Measurements from ENCODE around the gene DYNLL2. TPM values are rescaled to one million over a fixed set of nuclear protein-coding genes. Genes with fewer than 3 reads are reported as not detected.

The DYNLL2 gene
- polyA plus RNA-seq, 3 donors: 0.30 to 9.9 (median 0.42) TPM

DNA sequence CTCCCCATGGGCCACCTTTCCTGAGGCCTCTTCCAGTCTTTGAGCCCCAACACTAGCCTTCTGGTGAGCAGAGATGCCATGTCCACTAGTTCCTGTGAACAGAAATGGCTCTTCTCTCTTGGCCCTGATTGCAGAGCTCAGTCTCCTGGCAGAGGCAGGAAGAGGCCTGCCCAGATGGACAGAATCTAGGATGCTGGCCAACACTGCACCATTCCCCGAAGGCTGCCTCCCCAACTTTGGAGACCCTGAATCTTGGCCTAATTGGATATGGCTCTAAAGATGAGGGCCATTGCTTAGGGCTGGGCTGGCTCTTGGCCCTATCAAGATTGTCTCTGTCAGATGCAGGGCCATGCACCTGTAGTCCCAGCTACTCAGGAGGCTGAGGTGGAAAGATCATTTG, 18.0 kb upstream of the DYNLL2 start:
- H3K4me2 ChIP-seq (replicated peaks; ENCODE audit: extremely low read depth, low read length, poor library complexity, severe bottlenecking): no peak overlapping the region
- DNase-seq: no peak
- no peak overlapping the region for H3K27ac ChIP-seq (ENCODE audit: low read depth in 1 of 2, low read length in 2 of 2)
- no peak overlapping the region for H2AFZ ChIP-seq (ENCODE audit: insufficient read depth, low read depth, low read length, poor library complexity, severe bottlenecking)
- H3K9me3 ChIP-seq (replicated peaks in 1 of 2; ENCODE audit: control insufficient read depth in 1 of 2, insufficient read depth in 1 of 2, low read length in 2 of 2): no peaks in the 10 kb centered on the region
- 80% methylated on average over 1 of the region's 1 CpG for WGBS (ENCODE audit: insufficient coverage)
- intact Hi-C loops (cut with micrococcal nuclease): no loop called here
- no peaks in the 10 kb centered on the region for H3K36me3 ChIP-seq (replicated peaks in 1 of 2; ENCODE audit: control insufficient read depth in 1 of 2, insufficient read depth in 2 of 2, low read length in 2 of 2)
- H4K20me1 ChIP-seq (ENCODE audit: insufficient read depth, low read length): no peaks in the 10 kb centered on the region
- H3K79me2 ChIP-seq (ENCODE audit: insufficient read depth, low read length): no peaks in the 10 kb centered on the region
- no peak overlapping the region for H3K9ac ChIP-seq (ENCODE audit: insufficient read depth, low read length, poor library complexity, severe bottlenecking)
- Mint-ChIP-seq H3K4me3 (no peak overlapping the region), H3K4me1 (no peaks in the 10 kb centered on the region), H3K27ac (no peak overlapping the region), H3K36me3 (no peaks in the 10 kb centered on the region), H3K27me3 (ENCODE audit: low read depth in 3 of 3) (peaks cover 7 to 16% (median 7%) of the 10 kb centered on the region in 3 donors), H3K9me3 (peaks cover 0 to 5% (median 0%) of the 10 kb centered on the region in 7 donors)
- no peaks in the 10 kb centered on the region for H3K4me1 ChIP-seq (ENCODE audit: control insufficient read depth in 1 of 2, insufficient read depth in 2 of 2, low read length in 2 of 2)
- TF ChIP-seq, protein P1, sequence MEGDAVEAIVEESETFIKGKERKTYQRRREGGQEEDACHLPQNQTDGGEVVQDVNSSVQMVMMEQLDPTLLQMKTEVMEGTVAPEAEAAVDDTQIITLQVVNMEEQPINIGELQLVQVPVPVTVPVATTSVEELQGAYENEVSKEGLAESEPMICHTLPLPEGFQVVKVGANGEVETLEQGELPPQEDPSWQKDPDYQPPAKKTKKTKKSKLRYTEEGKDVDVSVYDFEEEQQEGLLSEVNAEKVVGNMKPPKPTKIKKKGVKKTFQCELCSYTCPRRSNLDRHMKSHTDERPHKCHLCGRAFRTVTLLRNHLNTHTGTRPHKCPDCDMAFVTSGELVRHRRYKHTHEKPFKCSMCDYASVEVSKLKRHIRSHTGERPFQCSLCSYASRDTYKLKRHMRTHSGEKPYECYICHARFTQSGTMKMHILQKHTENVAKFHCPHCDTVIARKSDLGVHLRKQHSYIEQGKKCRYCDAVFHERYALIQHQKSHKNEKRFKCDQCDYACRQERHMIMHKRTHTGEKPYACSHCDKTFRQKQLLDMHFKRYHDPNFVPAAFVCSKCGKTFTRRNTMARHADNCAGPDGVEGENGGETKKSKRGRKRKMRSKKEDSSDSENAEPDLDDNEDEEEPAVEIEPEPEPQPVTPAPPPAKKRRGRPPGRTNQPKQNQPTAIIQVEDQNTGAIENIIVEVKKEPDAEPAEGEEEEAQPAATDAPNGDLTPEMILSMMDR (IDR thresholded peaks at IDR 0.05): no peak
- no peak overlapping the region for H3K4me3 ChIP-seq (replicated peaks in 1 of 3; ENCODE audit: low read depth in 2 of 3, low read length in 3 of 3)
- H3K27me3 ChIP-seq (ENCODE audit: control insufficient read depth in 2 of 2, insufficient read depth in 2 of 2, low read length in 2 of 2): no peaks in the 10 kb centered on the region

DNA sequence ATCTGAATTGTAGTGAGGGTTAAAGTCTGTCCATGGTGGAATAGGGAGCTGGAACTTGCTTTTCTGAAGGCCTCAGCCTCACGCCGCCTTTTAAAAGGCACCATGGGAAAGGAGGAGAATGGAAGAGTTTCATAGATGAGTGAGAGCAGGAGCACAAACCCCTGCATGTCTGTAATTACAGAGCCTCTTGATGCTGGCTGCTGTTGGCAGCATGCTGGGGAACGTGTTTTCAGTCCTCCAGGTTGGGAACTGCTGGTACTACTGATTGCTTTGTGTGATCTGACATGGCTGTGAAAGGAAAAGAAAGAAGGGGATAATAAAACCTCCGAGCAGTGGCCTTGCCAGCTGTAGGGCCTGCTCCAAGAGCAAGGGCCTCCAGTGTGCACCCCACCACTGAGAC, 16.8 kb upstream of the DYNLL2 start:
- no peak for DNase-seq
- Mint-ChIP-seq H3K36me3 (no peaks in the 10 kb centered on the region), H3K4me3 (no peak overlapping the region), H3K4me1 (no peaks in the 10 kb centered on the region), H3K27me3 (ENCODE audit: low read depth in 3 of 3) (peaks cover 4 to 24% (median 18%) of the 10 kb centered on the region in 3 donors), H3K9me3 (peaks cover 0 to 5% (median 0%) of the 10 kb centered on the region in 7 donors), H3K27ac (no peak overlapping the region)
- Histone ChIP-seq H4K20me1 (ENCODE audit: insufficient read depth, low read length) (no peaks in the 10 kb centered on the region), H3K36me3 (replicated peaks in 1 of 2; ENCODE audit: control insufficient read depth in 1 of 2, insufficient read depth in 2 of 2, low read length in 2 of 2) (no peaks in the 10 kb centered on the region), H2AFZ (ENCODE audit: insufficient read depth, low read depth, low read length, poor library complexity, severe bottlenecking) (no peak overlapping the region), H3K79me2 (ENCODE audit: insufficient read depth, low read length) (no peaks in the 10 kb centered on the region), H3K9me3 (replicated peaks in 1 of 2; ENCODE audit: control insufficient read depth in 1 of 2, insufficient read depth in 1 of 2, low read length in 2 of 2) (no peaks in the 10 kb centered on the region), H3K9ac (ENCODE audit: insufficient read depth, low read length, poor library complexity, severe bottlenecking) (no peak overlapping the region), H3K4me2 (replicated peaks; ENCODE audit: extremely low read depth, low read length, poor library complexity, severe bottlenecking) (no peak overlapping the region), H3K4me1 (ENCODE audit: control insufficient read depth in 1 of 2, insufficient read depth in 2 of 2, low read length in 2 of 2) (no peaks in the 10 kb centered on the region), H3K27ac (ENCODE audit: low read depth in 1 of 2, low read length in 2 of 2) (no peak overlapping the region), H3K27me3 (ENCODE audit: control insufficient read depth in 2 of 2, insufficient read depth in 2 of 2, low read length in 2 of 2) (peaks cover 0 to 2% of the 10 kb centered on the region in 2 donors), H3K4me3 (replicated peaks in 1 of 3; ENCODE audit: low read depth in 2 of 3, low read length in 3 of 3) (no peak overlapping the region)
- intact Hi-C loops (cut with micrococcal nuclease): no loop called here
- TF ChIP-seq, protein P1 (IDR thresholded peaks at IDR 0.05): no peak
- WGBS (ENCODE audit: insufficient coverage): 63% methylated on average over 3 of the region's 4 CpGs

Measured in CD14-positive monocyte (primary cell).